Nephron (organoid): ENCODE data around the gene RIN1.

Experiments used
- H3K27ac Mint-ChIP-seq, 3 experiments: 2 replicates each; pipeline ENCODE4 v1.8.0; 2020; ENCODE audit warnings: mixed read lengths in 3 of 3, mild to moderate bottlenecking in 2 of 3, moderate library complexity in 1 of 3
- H3K27me3 Mint-ChIP-seq: 2 replicates; pipeline ENCODE4 v1.8.0; 2021; ENCODE audit warnings: low read depth, mild to moderate bottlenecking, moderate library complexity, mixed read lengths
- H3K36me3 Mint-ChIP-seq: 2 replicates; pipeline ENCODE4 v1.8.0; 2020; ENCODE audit warnings: low read depth, mixed read lengths
- H3K4me1 Mint-ChIP-seq: 2 replicates; pipeline ENCODE4 v1.8.0; 2020; ENCODE audit warnings: mixed read lengths
- H3K4me3 Mint-ChIP-seq, 3 experiments: 2 replicates each; pipeline ENCODE4 v1.8.0; 2020; ENCODE audit warnings: mild to moderate bottlenecking in 3 of 3, mixed read lengths in 3 of 3, moderate library complexity in 2 of 3
- H3K9me3 Mint-ChIP-seq: 2 replicates; pipeline ENCODE4 v1.8.0; 2020; ENCODE audit warnings: mixed read lengths
- TF ChIP-seq, protein P1 (sequence below), 3 experiments: fragments of 200-600 bp; sonication (generic); IDR thresholded peaks; one replicate each; pipeline ENCODE4 v1.5.0; 2021; ENCODE audit warnings: antibody characterized with exemption in 3 of 3; ENCODE audit not compliant: unreplicated experiment in 3 of 3

The RIN1 gene

GRCh38 chr11:66317322-66317722 lies 18.9 kb downstream of the RIN1 start:
- H3K4me1 Mint-ChIP-seq = peaks cover 45% of the 10 kb centered on the region

GRCh38 chr11:66316849-66317251 lies 19.4 kb downstream of the RIN1 start, which contains the start of gene CD248:
Gene CD248, minus strand, starts transcription at chr11:66317044. Its CDS starts 17 bp downstream, at chr11:66317027.
- Mint-ChIP-seq H3K36me3 (peaks cover 4% of the 10 kb centered on the region), H3K27me3 (peaks cover 8% of the 10 kb centered on the region), H3K27ac (peak within 1 kb of the TSS; percentile 99 to 100 (median 100)), H3K4me3 (peak within 1 kb of the TSS; percentile 89 to 92 (median 91)), H3K4me1 (peaks cover 43% of the 10 kb centered on the region), H3K9me3 (peaks cover 8% of the 10 kb centered on the region)
- TF ChIP-seq, protein P1, sequence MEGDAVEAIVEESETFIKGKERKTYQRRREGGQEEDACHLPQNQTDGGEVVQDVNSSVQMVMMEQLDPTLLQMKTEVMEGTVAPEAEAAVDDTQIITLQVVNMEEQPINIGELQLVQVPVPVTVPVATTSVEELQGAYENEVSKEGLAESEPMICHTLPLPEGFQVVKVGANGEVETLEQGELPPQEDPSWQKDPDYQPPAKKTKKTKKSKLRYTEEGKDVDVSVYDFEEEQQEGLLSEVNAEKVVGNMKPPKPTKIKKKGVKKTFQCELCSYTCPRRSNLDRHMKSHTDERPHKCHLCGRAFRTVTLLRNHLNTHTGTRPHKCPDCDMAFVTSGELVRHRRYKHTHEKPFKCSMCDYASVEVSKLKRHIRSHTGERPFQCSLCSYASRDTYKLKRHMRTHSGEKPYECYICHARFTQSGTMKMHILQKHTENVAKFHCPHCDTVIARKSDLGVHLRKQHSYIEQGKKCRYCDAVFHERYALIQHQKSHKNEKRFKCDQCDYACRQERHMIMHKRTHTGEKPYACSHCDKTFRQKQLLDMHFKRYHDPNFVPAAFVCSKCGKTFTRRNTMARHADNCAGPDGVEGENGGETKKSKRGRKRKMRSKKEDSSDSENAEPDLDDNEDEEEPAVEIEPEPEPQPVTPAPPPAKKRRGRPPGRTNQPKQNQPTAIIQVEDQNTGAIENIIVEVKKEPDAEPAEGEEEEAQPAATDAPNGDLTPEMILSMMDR (IDR thresholded peaks at IDR 0.05; ENCODE audit: unreplicated experiment in 3 of 3) = no peak

More at GRCh38 chr11:66317322-66317722, 18.9 kb downstream of the RIN1 start:
- peaks cover 4% of the 10 kb centered on the region for H3K36me3 Mint-ChIP-seq
- peaks cover 8% of the 10 kb centered on the region for H3K9me3 Mint-ChIP-seq
- TF ChIP-seq, protein P1 (IDR thresholded peaks at IDR 0.05; ENCODE audit: unreplicated experiment in 3 of 3) = no peak
- peak overlapping the region; percentile 99 to 100 (median 100) for H3K27ac Mint-ChIP-seq
- peaks cover 11% of the 10 kb centered on the region for H3K27me3 Mint-ChIP-seq
- H3K4me3 Mint-ChIP-seq = peak overlapping the region; percentile 77 to 92 (median 89)

DNA sequence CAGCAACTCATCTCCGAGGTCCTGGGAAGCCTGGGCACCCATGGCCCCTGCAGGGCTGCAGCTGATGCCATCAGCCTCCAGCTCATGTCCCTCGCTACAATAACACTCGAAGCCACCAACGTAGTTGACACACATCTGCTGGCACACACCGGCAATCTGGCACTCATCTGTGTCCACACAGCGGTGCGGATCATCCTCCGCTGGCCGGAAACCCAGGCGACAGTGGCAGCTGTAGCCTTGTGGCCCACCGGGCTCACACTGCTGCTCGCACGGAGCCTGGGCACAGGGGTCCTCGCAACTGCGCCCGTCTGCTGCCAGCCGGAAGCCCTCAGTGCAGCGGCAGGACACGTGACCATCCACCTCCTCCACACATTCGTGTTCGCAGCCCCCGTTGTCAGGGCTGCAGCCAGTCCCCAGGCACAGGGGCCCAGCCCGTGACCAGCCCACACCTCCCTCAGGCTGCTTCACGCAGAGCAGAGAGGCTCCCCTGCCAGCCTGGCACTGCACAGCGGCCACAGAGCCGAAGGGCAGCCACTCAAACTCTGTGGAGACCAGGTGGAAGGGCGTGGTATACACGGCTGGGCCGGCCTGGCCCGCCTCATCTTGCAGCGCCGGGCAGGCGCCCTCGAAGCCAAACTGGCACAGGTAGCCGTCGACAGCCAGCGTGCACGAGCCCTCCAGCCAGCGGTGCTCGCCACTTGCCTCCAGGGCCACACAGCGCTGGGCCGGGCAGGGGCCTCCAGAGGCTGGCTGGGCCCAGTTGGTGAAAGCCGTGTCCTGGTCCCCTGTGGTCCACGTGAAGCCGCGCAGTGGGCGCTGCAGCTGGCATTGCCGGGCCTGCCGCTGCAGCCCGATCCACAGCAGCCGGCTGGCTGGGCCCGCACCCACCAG lies 20.1 kb downstream of the RIN1 start:
- Mint-ChIP-seq H3K4me3 (peak overlapping the region; percentile 89 to 91 (median 91)), H3K27me3 (peaks cover 8% of the 10 kb centered on the region), H3K27ac (peak overlapping the region; percentile 91 to 98 (median 94)), H3K9me3 (peaks cover 8% of the 10 kb centered on the region), H3K36me3 (peaks cover 4% of the 10 kb centered on the region), H3K4me1 (peaks cover 43% of the 10 kb centered on the region)
- TF ChIP-seq, protein P1 (IDR thresholded peaks at IDR 0.05; ENCODE audit: unreplicated experiment in 3 of 3) = no peak

DNA sequence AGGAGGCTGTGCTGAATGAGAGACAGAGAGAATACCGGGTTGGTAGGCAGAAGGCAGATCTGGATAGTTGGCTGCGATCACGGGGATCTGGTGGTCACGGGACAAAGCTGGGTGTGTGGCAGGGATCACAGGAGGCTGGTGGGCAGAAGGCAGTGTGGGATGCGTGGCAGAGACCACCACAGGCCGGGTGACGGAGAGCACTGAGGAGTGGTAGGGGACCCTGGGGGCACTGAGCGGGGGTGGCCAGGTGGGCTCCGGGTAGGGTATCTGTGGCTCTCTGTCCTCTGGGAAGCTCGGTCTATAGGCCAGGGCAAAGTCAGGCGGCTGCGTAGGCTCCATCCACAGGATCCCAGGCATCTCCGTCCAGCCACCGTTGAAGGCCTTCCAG lies 20.7 kb downstream of the RIN1 start:
- peaks cover 4% of the 10 kb centered on the region for H3K36me3 Mint-ChIP-seq
- TF ChIP-seq, protein P1 (IDR thresholded peaks at IDR 0.05; ENCODE audit: unreplicated experiment in 3 of 3) = no peak
- peaks cover 8% of the 10 kb centered on the region for H3K9me3 Mint-ChIP-seq
- peak overlapping the region; percentile 91 to 98 (median 94) for H3K27ac Mint-ChIP-seq
- H3K27me3 Mint-ChIP-seq = peaks cover 8% of the 10 kb centered on the region
- peak overlapping the region; percentile 89 to 91 (median 91) for H3K4me3 Mint-ChIP-seq
- peaks cover 43% of the 10 kb centered on the region for H3K4me1 Mint-ChIP-seq

DNA sequence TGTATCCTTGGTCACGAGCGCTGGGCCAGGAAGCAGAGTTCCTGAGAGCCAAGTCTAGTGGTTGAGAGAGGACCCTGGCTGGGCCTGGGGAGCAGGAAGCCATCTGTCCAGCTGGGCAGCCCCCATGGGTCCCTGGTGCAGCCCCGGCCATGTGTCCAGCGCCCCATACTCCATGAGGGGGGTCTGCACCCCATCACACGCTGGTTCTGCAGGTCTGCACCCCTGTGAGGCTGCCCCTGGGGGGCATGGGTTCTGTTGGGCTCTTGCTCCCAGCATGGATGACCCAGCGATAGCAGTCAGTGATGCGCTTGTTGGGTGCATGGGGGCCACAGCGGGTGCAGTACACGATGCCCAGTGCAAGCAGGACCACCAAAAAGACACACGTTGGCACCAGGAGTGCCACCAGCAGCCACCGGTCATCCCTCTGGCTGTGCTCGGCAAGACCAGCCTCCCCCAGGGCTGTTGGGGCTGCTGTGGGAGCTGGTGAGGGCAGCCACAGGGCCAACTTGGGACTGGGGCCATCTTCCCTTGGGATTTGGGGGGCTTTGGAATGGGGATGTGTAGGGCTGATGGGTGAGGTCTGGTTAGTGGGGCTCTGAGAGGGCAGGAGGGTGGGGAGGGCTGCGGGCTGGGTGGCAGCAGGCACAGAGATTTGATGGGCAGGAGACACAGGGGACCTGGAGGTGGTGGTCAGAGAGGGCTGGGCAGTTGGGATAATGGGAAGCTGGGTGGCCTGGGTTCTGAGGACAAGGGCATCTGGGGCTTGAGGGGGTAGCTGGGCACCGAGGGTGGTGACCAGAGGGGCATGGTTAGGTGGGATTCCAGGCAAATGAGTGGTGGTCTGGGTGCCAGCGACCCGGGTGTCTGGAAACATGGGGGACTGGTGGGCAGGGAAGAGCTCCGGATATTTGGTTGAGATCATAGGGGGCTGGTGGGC lies 21.4 kb downstream of the RIN1 start:
- H3K27ac Mint-ChIP-seq = peak overlapping the region; percentile 94 to 98 (median 95)

More for the DNA sequence above, 21.4 kb downstream of the RIN1 start:
- TF ChIP-seq, protein P1 (IDR thresholded peaks at IDR 0.05; ENCODE audit: unreplicated experiment in 3 of 3) = no peak
- H3K4me3 Mint-ChIP-seq = peak overlapping the region; percentile 89 to 91 (median 91)
- H3K36me3 Mint-ChIP-seq = peaks cover 4% of the 10 kb centered on the region
- H3K27me3 Mint-ChIP-seq = peaks cover 14% of the 10 kb centered on the region
- peaks cover 3% of the 10 kb centered on the region for H3K9me3 Mint-ChIP-seq
- H3K4me1 Mint-ChIP-seq = peaks cover 40% of the 10 kb centered on the region
